Uterus (tissue), 2 donors: ENCODE results near the gene FZD8.

Source experiments
- POLR2A ChIP-seq, 2 donors: fragments of 450-650 bp; IDR thresholded peaks; one replicate each; pipeline ENCODE4 v1.6.1; 2016; ENCODE audit warnings: antibody characterized with exemption in 2 of 2, mild to moderate bottlenecking in 1 of 2, moderate library complexity in 1 of 2
- TF ChIP-seq, protein P1 (sequence below), 4 experiments: fragments of 200-600 bp in 2 of 4; fragments of 450-650 bp in 2 of 4; sonication (generic) in 2 of 4; IDR thresholded peaks; one replicate each; pipeline ENCODE4 v1.5.1; 2016 to 2019; ENCODE audit warnings: antibody characterized with exemption in 4 of 4, mild to moderate bottlenecking in 2 of 4, moderate library complexity in 1 of 4

DNA sequence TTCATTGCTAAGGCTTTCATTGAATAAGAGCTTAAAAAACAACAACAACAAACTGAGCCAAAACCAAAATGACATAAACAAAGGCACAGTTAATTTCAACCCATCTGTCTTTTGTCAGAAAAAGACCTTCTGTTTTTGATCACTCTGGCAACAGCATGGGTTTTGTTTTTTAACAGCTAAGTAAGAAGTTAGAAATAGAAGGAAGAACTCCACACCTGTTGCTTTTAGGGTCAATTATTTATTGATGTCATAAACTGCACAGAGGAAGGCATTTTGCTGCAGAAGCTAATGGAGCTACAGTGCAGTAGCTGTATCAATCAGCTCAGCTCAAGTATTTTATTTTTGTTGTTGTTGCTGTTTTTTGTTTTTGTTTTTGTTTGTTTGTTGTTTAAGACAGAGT, 53.3 kb downstream of the FZD8 start:
- TF ChIP-seq, protein P1, sequence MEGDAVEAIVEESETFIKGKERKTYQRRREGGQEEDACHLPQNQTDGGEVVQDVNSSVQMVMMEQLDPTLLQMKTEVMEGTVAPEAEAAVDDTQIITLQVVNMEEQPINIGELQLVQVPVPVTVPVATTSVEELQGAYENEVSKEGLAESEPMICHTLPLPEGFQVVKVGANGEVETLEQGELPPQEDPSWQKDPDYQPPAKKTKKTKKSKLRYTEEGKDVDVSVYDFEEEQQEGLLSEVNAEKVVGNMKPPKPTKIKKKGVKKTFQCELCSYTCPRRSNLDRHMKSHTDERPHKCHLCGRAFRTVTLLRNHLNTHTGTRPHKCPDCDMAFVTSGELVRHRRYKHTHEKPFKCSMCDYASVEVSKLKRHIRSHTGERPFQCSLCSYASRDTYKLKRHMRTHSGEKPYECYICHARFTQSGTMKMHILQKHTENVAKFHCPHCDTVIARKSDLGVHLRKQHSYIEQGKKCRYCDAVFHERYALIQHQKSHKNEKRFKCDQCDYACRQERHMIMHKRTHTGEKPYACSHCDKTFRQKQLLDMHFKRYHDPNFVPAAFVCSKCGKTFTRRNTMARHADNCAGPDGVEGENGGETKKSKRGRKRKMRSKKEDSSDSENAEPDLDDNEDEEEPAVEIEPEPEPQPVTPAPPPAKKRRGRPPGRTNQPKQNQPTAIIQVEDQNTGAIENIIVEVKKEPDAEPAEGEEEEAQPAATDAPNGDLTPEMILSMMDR (IDR thresholded peaks at IDR 0.05), result no peak
- TF ChIP-seq POLR2A (IDR thresholded peaks at IDR 0.05), result no peak
